ENCODE results near the gene RIOK3.
"Not testable (repeated sequence)": the region's sequence is repeated elsewhere in the genome, so short reads cannot be mapped to it uniquely, and the experiment has no call there.

The RIOK3 gene

GRCh38 chr18:23452728-23453679, at the start of gene RIOK3:
RIOK3 (plus strand) TSS chr18:23453287; CDS start chr18:23453440, 153 bp downstream.
- peaks cover 7% of the 10 kb centered on the region for H3K27me3 Mint-ChIP-seq (ENCODE audit: low read depth)
- H3K36me3 Mint-ChIP-seq (ENCODE audit: low read depth), result peaks cover 13% of the 10 kb centered on the region
- no peaks in the 10 kb centered on the region for H3K9me3 Mint-ChIP-seq
- peak; percentile 97 for DNase-seq (ENCODE audit: low spot score)
- peaks cover 37% of the 10 kb centered on the region for H3K4me1 Mint-ChIP-seq (ENCODE audit: low read depth)
- H3K4me3 Mint-ChIP-seq, result peak within 1 kb of the TSS; percentile 100
- peak within 1 kb of the TSS; percentile 96 for H3K27ac Mint-ChIP-seq

GRCh38 chr18:23403310-23403709, 49.8 kb upstream of the RIOK3 start:
- Mint-ChIP-seq H3K36me3 (ENCODE audit: low read depth) (peaks cover 2% of the 10 kb centered on the region), H3K27ac (no peak overlapping the region), H3K4me3 (no peak overlapping the region), H3K27me3 (ENCODE audit: low read depth) (no peaks in the 10 kb centered on the region), H3K9me3 (no peaks in the 10 kb centered on the region), H3K4me1 (ENCODE audit: low read depth) (peaks cover 6% of the 10 kb centered on the region)
- DNase-seq (ENCODE audit: low spot score), result no peak

GRCh38 chr18:23405636-23406035, 47.5 kb upstream of the RIOK3 start:
- peaks cover 2% of the 10 kb centered on the region for H3K36me3 Mint-ChIP-seq (ENCODE audit: low read depth)
- H3K4me3 Mint-ChIP-seq, result no peak overlapping the region
- H3K4me1 Mint-ChIP-seq (ENCODE audit: low read depth), result peaks cover 4% of the 10 kb centered on the region
- H3K9me3 Mint-ChIP-seq, result no peaks in the 10 kb centered on the region
- H3K27ac Mint-ChIP-seq, result no peak overlapping the region
- no peak for DNase-seq (ENCODE audit: low spot score)
- no peaks in the 10 kb centered on the region for H3K27me3 Mint-ChIP-seq (ENCODE audit: low read depth)

- Mint-ChIP-seq H3K4me1 (ENCODE audit: low read depth) (peaks cover 4% of the 10 kb centered on the region), H3K36me3 (ENCODE audit: low read depth) (peaks cover 2% of the 10 kb centered on the region), H3K27me3 (ENCODE audit: low read depth) (no peaks in the 10 kb centered on the region), H3K9me3 (no peaks in the 10 kb centered on the region), H3K27ac (no peak overlapping the region), H3K4me3 (no peak overlapping the region)
- no peak for DNase-seq (ENCODE audit: low spot score)
These were observed 46.8 kb upstream of the RIOK3 start for GRCh38 chr18:23406271-23406787.

- Mint-ChIP-seq H3K9me3 (no peaks in the 10 kb centered on the region), H3K4me1 (ENCODE audit: low read depth) (peaks cover 2% of the 10 kb centered on the region), H3K27ac (no peak overlapping the region), H3K27me3 (ENCODE audit: low read depth) (no peaks in the 10 kb centered on the region), H3K4me3 (no peak overlapping the region), H3K36me3 (ENCODE audit: low read depth) (peaks cover 2% of the 10 kb centered on the region)
- no peak for DNase-seq (ENCODE audit: low spot score)
These were observed 40.6 kb upstream of the RIOK3 start for GRCh38 chr18:23412351-23412964.

GRCh38 chr18:23415515-23415914, 37.6 kb upstream of the RIOK3 start:
- Mint-ChIP-seq H3K9me3 (no peaks in the 10 kb centered on the region), H3K4me1 (ENCODE audit: low read depth) (peaks cover 2% of the 10 kb centered on the region), H3K27me3 (ENCODE audit: low read depth) (no peaks in the 10 kb centered on the region), H3K36me3 (ENCODE audit: low read depth) (peaks cover 2% of the 10 kb centered on the region), H3K4me3 (no peak overlapping the region), H3K27ac (no peak overlapping the region)
- DNase-seq (ENCODE audit: low spot score), result no peak

GRCh38 chr18:23416298-23416697, 36.8 kb upstream of the RIOK3 start:
- peaks cover 2% of the 10 kb centered on the region for H3K36me3 Mint-ChIP-seq (ENCODE audit: low read depth)
- H3K27ac Mint-ChIP-seq, result no peak overlapping the region
- H3K4me1 Mint-ChIP-seq (ENCODE audit: low read depth), result peaks cover 2% of the 10 kb centered on the region
- no peaks in the 10 kb centered on the region for H3K27me3 Mint-ChIP-seq (ENCODE audit: low read depth)
- no peak for DNase-seq (ENCODE audit: low spot score)
- no peak overlapping the region for H3K4me3 Mint-ChIP-seq
- no peaks in the 10 kb centered on the region for H3K9me3 Mint-ChIP-seq

GRCh38 chr18:23421277-23421676, 31.8 kb upstream of the RIOK3 start:
- no peak for DNase-seq (ENCODE audit: low spot score)
- H3K9me3 Mint-ChIP-seq, result no peaks in the 10 kb centered on the region
- no peak overlapping the region for H3K27ac Mint-ChIP-seq

GRCh38 chr18:23422751-23423418, 30.2 kb upstream of the RIOK3 start:
- Mint-ChIP-seq H3K4me3 (no peak overlapping the region), H3K9me3 (no peaks in the 10 kb centered on the region), H3K27ac (no peak overlapping the region), H3K36me3 (ENCODE audit: low read depth) (peaks cover 1% of the 10 kb centered on the region), H3K27me3 (ENCODE audit: low read depth) (no peaks in the 10 kb centered on the region), H3K4me1 (ENCODE audit: low read depth) (peaks cover 5% of the 10 kb centered on the region)
- DNase-seq (ENCODE audit: low spot score), result no peak

More at GRCh38 chr18:23421277-23421676, 31.8 kb upstream of the RIOK3 start:
- Mint-ChIP-seq H3K36me3 (ENCODE audit: low read depth) (peaks cover 2% of the 10 kb centered on the region), H3K4me1 (ENCODE audit: low read depth) (peaks cover 5% of the 10 kb centered on the region), H3K4me3 (no peak overlapping the region), H3K27me3 (ENCODE audit: low read depth) (no peaks in the 10 kb centered on the region)

GRCh38 chr18:23424616-23425015, 28.5 kb upstream of the RIOK3 start:
- Mint-ChIP-seq H3K27me3 (ENCODE audit: low read depth) (no peaks in the 10 kb centered on the region), H3K27ac (no peak overlapping the region)

GRCh38 chr18:23428821-23429220, 24.3 kb upstream of the RIOK3 start:
- Mint-ChIP-seq H3K9me3 (peaks cover 4% of the 10 kb centered on the region), H3K27me3 (ENCODE audit: low read depth) (no peaks in the 10 kb centered on the region), H3K27ac (no peak overlapping the region), H3K36me3 (ENCODE audit: low read depth) (peaks cover 5% of the 10 kb centered on the region), H3K4me1 (ENCODE audit: low read depth) (no peaks in the 10 kb centered on the region), H3K4me3 (no peak overlapping the region)
- DNase-seq (ENCODE audit: low spot score), result no peak

More at GRCh38 chr18:23424616-23425015, 28.5 kb upstream of the RIOK3 start:
- Mint-ChIP-seq H3K4me3 (no peak overlapping the region), H3K36me3 (ENCODE audit: low read depth) (peaks cover 2% of the 10 kb centered on the region), H3K4me1 (ENCODE audit: low read depth) (peaks cover 5% of the 10 kb centered on the region), H3K9me3 (peaks cover 4% of the 10 kb centered on the region)
- no peak for DNase-seq (ENCODE audit: low spot score)

- not testable (repeated sequence) for H3K4me3 Mint-ChIP-seq; H3K4me1 Mint-ChIP-seq (ENCODE audit: low read depth); H3K9me3 Mint-ChIP-seq; H3K27ac Mint-ChIP-seq; DNase-seq (ENCODE audit: low spot score); H3K36me3 Mint-ChIP-seq (ENCODE audit: low read depth); H3K27me3 Mint-ChIP-seq (ENCODE audit: low read depth)
These were observed 23.5 kb upstream of the RIOK3 start for GRCh38 chr18:23429538-23429937.

- Mint-ChIP-seq H3K4me3 (no peak overlapping the region), H3K36me3 (ENCODE audit: low read depth) (peaks cover 4% of the 10 kb centered on the region), H3K4me1 (ENCODE audit: low read depth) (peaks cover 9% of the 10 kb centered on the region), H3K27ac (no peak overlapping the region), H3K9me3 (peaks cover 4% of the 10 kb centered on the region), H3K27me3 (ENCODE audit: low read depth) (no peaks in the 10 kb centered on the region)
- no peak for DNase-seq (ENCODE audit: low spot score)
These were observed 19.7 kb upstream of the RIOK3 start for GRCh38 chr18:23433360-23433759.
